ENCODE results near the gene RRP15.

RRP15 gene

DNA sequence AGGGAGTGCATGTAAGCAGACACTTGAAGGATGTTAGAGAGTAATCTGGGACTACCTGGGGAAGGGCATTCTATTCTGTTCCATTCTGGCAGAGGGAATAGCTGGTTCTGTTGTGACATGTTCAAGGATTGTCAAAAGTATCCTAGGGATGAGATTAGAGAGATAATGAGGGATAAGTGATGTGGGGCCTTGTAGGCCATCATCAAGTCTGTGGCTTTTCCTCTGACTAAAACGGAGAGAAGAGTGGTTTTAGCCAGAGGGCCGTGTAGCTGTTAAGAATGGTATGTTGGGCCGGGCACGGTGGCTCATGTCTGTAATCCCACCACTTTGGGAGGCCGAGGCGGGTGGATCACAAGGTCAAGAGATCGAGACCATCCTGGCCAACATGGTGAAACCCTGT is 83.6 kb downstream of the RRP15 start:
- no peaks in the 10 kb centered on the region for H3K9me3 ChIP-seq (ENCODE audit: insufficient read depth, low read depth, low read length)
- H2AFZ ChIP-seq (ENCODE audit: low read length), result no peak overlapping the region
- H3K9ac ChIP-seq (ENCODE audit: low read depth, low read length, poor library complexity, severe bottlenecking), result no peak overlapping the region
- TF ChIP-seq EZH2phosphoT487 (IDR thresholded peaks at IDR 0.05; ENCODE audit: borderline replicate concordance), result no peak
- TF ChIP-seq, protein P1, sequence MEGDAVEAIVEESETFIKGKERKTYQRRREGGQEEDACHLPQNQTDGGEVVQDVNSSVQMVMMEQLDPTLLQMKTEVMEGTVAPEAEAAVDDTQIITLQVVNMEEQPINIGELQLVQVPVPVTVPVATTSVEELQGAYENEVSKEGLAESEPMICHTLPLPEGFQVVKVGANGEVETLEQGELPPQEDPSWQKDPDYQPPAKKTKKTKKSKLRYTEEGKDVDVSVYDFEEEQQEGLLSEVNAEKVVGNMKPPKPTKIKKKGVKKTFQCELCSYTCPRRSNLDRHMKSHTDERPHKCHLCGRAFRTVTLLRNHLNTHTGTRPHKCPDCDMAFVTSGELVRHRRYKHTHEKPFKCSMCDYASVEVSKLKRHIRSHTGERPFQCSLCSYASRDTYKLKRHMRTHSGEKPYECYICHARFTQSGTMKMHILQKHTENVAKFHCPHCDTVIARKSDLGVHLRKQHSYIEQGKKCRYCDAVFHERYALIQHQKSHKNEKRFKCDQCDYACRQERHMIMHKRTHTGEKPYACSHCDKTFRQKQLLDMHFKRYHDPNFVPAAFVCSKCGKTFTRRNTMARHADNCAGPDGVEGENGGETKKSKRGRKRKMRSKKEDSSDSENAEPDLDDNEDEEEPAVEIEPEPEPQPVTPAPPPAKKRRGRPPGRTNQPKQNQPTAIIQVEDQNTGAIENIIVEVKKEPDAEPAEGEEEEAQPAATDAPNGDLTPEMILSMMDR (conservative IDR thresholded peaks at IDR 0.05; ENCODE audit: low read length), result no peak
- H3K79me2 ChIP-seq (ENCODE audit: insufficient read depth, low read length), result no peaks in the 10 kb centered on the region
- H3K4me1 ChIP-seq (ENCODE audit: insufficient read depth, low read length, poor library complexity, severe bottlenecking), result no peaks in the 10 kb centered on the region
- no peak overlapping the region for H3K4me3 ChIP-seq (ENCODE audit: low read length, poor library complexity, severe bottlenecking)
- H3K27me3 ChIP-seq (ENCODE audit: insufficient read depth, low read length, poor library complexity, severe bottlenecking), result peaks cover 20% of the 10 kb centered on the region
- no peaks in the 10 kb centered on the region for H3F3A ChIP-seq (ENCODE audit: low read depth)
- no peaks in the 10 kb centered on the region for H3K9me2 ChIP-seq (replicated peaks; ENCODE audit: low read depth, low read length)
- no peak overlapping the region for H3K4me2 ChIP-seq (ENCODE audit: low read depth, low read length, poor library complexity, severe bottlenecking)
- no peaks in the 10 kb centered on the region for H4K20me1 ChIP-seq (ENCODE audit: insufficient read depth, low read length, poor library complexity, severe bottlenecking)
- no peaks in the 10 kb centered on the region for H3K36me3 ChIP-seq (ENCODE audit: insufficient read depth, low read length)

- no peaks in the 10 kb centered on the region for H3K9me3 ChIP-seq (ENCODE audit: insufficient read depth, low read depth, low read length)
- H3K4me2 ChIP-seq (ENCODE audit: low read depth, low read length, poor library complexity, severe bottlenecking), result no peak overlapping the region
- H3K4me3 ChIP-seq (ENCODE audit: low read length, poor library complexity, severe bottlenecking), result no peak overlapping the region
- H4K20me1 ChIP-seq (ENCODE audit: insufficient read depth, low read length, poor library complexity, severe bottlenecking), result no peaks in the 10 kb centered on the region
- no peak overlapping the region for H2AFZ ChIP-seq (ENCODE audit: low read length)
- H3F3A ChIP-seq (ENCODE audit: low read depth), result no peaks in the 10 kb centered on the region
- H3K27me3 ChIP-seq (ENCODE audit: insufficient read depth, low read length, poor library complexity, severe bottlenecking), result peaks cover 33% of the 10 kb centered on the region
- TF ChIP-seq, protein P1 (conservative IDR thresholded peaks at IDR 0.05; ENCODE audit: low read length), result no peak
- TF ChIP-seq EZH2phosphoT487 (IDR thresholded peaks at IDR 0.05; ENCODE audit: borderline replicate concordance), result no peak
- no peak overlapping the region for H3K9ac ChIP-seq (ENCODE audit: low read depth, low read length, poor library complexity, severe bottlenecking)
- H3K79me2 ChIP-seq (ENCODE audit: insufficient read depth, low read length), result no peaks in the 10 kb centered on the region
- H3K36me3 ChIP-seq (ENCODE audit: insufficient read depth, low read length), result no peaks in the 10 kb centered on the region
- no peaks in the 10 kb centered on the region for H3K4me1 ChIP-seq (ENCODE audit: insufficient read depth, low read length, poor library complexity, severe bottlenecking)
- no peaks in the 10 kb centered on the region for H3K9me2 ChIP-seq (replicated peaks; ENCODE audit: low read depth, low read length)
Measured at GRCh38 chr1:218369688-218370511, 84.8 kb downstream of the RRP15 start.

GRCh38 chr1:218371927-218372672 is 87.0 kb downstream of the RRP15 start:
- H3K9me2 ChIP-seq (replicated peaks; ENCODE audit: low read depth, low read length), result no peaks in the 10 kb centered on the region
- no peaks in the 10 kb centered on the region for H3K36me3 ChIP-seq (ENCODE audit: insufficient read depth, low read length)
- H3K79me2 ChIP-seq (ENCODE audit: insufficient read depth, low read length), result no peaks in the 10 kb centered on the region
- peaks cover 3% of the 10 kb centered on the region for H3K4me1 ChIP-seq (ENCODE audit: insufficient read depth, low read length, poor library complexity, severe bottlenecking)
- H3K27me3 ChIP-seq (ENCODE audit: insufficient read depth, low read length, poor library complexity, severe bottlenecking), result peaks cover 53% of the 10 kb centered on the region
- H3K9ac ChIP-seq (ENCODE audit: low read depth, low read length, poor library complexity, severe bottlenecking), result no peak overlapping the region
- no peaks in the 10 kb centered on the region for H3K9me3 ChIP-seq (ENCODE audit: insufficient read depth, low read depth, low read length)
- no peaks in the 10 kb centered on the region for H4K20me1 ChIP-seq (ENCODE audit: insufficient read depth, low read length, poor library complexity, severe bottlenecking)
- no peak overlapping the region for H2AFZ ChIP-seq (ENCODE audit: low read length)
- no peaks in the 10 kb centered on the region for H3F3A ChIP-seq (ENCODE audit: low read depth)
- no peak overlapping the region for H3K4me3 ChIP-seq (ENCODE audit: low read length, poor library complexity, severe bottlenecking)
- H3K4me2 ChIP-seq (ENCODE audit: low read depth, low read length, poor library complexity, severe bottlenecking), result no peak overlapping the region
- TF ChIP-seq EZH2phosphoT487 (IDR thresholded peaks at IDR 0.05; ENCODE audit: borderline replicate concordance), result no peak
- TF ChIP-seq, protein P1 (conservative IDR thresholded peaks at IDR 0.05; ENCODE audit: low read length), result no peak
